ENCODE data around the gene HNRNPA1. TPM values are rescaled to one million over a fixed set of nuclear protein-coding genes. Genes with fewer than 3 reads are reported as not detected.

HNRNPA1 gene
- total RNA-seq, 1 donor from 2014 or later, result 819 TPM

GRCh38 chr12:54328595-54329337 lies 48.2 kb downstream of the HNRNPA1 start:
- Mint-ChIP-seq H3K36me3 (ENCODE audit: unreplicated experiment) (no peaks in the 10 kb centered on the region), H3K27ac (ENCODE audit: unreplicated experiment) (peak overlapping the region; percentile 45), H3K4me3 (ENCODE audit: unreplicated experiment) (no peak overlapping the region), H3K27me3 (ENCODE audit: unreplicated experiment) (no peaks in the 10 kb centered on the region), H3K4me1 (ENCODE audit: unreplicated experiment) (peaks cover 51% of the 10 kb centered on the region), H3K9me3 (ENCODE audit: unreplicated experiment) (no peaks in the 10 kb centered on the region)
- DNase-seq (ENCODE audit: extremely low spot score, unreplicated experiment), result no peak
- no peak for TF ChIP-seq CTCF (IDR thresholded peaks at IDR 0.05)

GRCh38 chr12:54329759-54330158 lies 49.2 kb downstream of the HNRNPA1 start:
- no peak for TF ChIP-seq CTCF (IDR thresholded peaks at IDR 0.05)
- H3K27ac Mint-ChIP-seq (ENCODE audit: unreplicated experiment), result peak overlapping the region; percentile 58
- no peaks in the 10 kb centered on the region for H3K36me3 Mint-ChIP-seq (ENCODE audit: unreplicated experiment)
- DNase-seq (ENCODE audit: extremely low spot score, unreplicated experiment), result no peak
- no peaks in the 10 kb centered on the region for H3K9me3 Mint-ChIP-seq (ENCODE audit: unreplicated experiment)
- peaks cover 47% of the 10 kb centered on the region for H3K4me1 Mint-ChIP-seq (ENCODE audit: unreplicated experiment)
- no peak overlapping the region for H3K4me3 Mint-ChIP-seq (ENCODE audit: unreplicated experiment)
- no peaks in the 10 kb centered on the region for H3K27me3 Mint-ChIP-seq (ENCODE audit: unreplicated experiment)

- TF ChIP-seq CTCF (IDR thresholded peaks at IDR 0.05), result no peak
- H3K27me3 Mint-ChIP-seq (ENCODE audit: unreplicated experiment), result no peaks in the 10 kb centered on the region
- no peaks in the 10 kb centered on the region for H3K36me3 Mint-ChIP-seq (ENCODE audit: unreplicated experiment)
- peak overlapping the region; percentile 58 for H3K27ac Mint-ChIP-seq (ENCODE audit: unreplicated experiment)
- DNase-seq (ENCODE audit: extremely low spot score, unreplicated experiment), result no peak
- H3K9me3 Mint-ChIP-seq (ENCODE audit: unreplicated experiment), result no peaks in the 10 kb centered on the region
- H3K4me3 Mint-ChIP-seq (ENCODE audit: unreplicated experiment), result no peak overlapping the region
- H3K4me1 Mint-ChIP-seq (ENCODE audit: unreplicated experiment), result peaks cover 44% of the 10 kb centered on the region
These were observed 49.9 kb downstream of the HNRNPA1 start for GRCh38 chr12:54330442-54330841.

GRCh38 chr12:54331461-54331860 lies 50.9 kb downstream of the HNRNPA1 start:
- Mint-ChIP-seq H3K27ac (ENCODE audit: unreplicated experiment) (no peak overlapping the region), H3K9me3 (ENCODE audit: unreplicated experiment) (no peaks in the 10 kb centered on the region), H3K4me1 (ENCODE audit: unreplicated experiment) (peaks cover 39% of the 10 kb centered on the region), H3K36me3 (ENCODE audit: unreplicated experiment) (no peaks in the 10 kb centered on the region), H3K4me3 (ENCODE audit: unreplicated experiment) (no peak overlapping the region), H3K27me3 (ENCODE audit: unreplicated experiment) (no peaks in the 10 kb centered on the region)
- DNase-seq (ENCODE audit: extremely low spot score, unreplicated experiment), result no peak
- no peak for TF ChIP-seq CTCF (IDR thresholded peaks at IDR 0.05)

- Mint-ChIP-seq H3K36me3 (ENCODE audit: unreplicated experiment) (no peaks in the 10 kb centered on the region), H3K27me3 (ENCODE audit: unreplicated experiment) (no peaks in the 10 kb centered on the region), H3K27ac (ENCODE audit: unreplicated experiment) (no peak overlapping the region), H3K9me3 (ENCODE audit: unreplicated experiment) (no peaks in the 10 kb centered on the region), H3K4me1 (ENCODE audit: unreplicated experiment) (peaks cover 36% of the 10 kb centered on the region), H3K4me3 (ENCODE audit: unreplicated experiment) (no peak overlapping the region)
- no peak for TF ChIP-seq CTCF (IDR thresholded peaks at IDR 0.05)
- no peak for DNase-seq (ENCODE audit: extremely low spot score, unreplicated experiment)
These were observed 53.0 kb downstream of the HNRNPA1 start for GRCh38 chr12:54333420-54334034.

Data from osteocyte (in vitro differentiated cells).